GM21423 (cell line): ENCODE results near the gene KIF13A.
"Not testable (repeated sequence)": the region's sequence is repeated elsewhere in the genome, so short reads cannot be mapped to it uniquely, and the experiment has no call there.

Source experiments
- ATAC-seq: cut with Tn5 transposase; IDR thresholded peaks from one replicate; pipeline ENCODE4 v1.9.1; 2021; ENCODE audit warnings: mild to moderate bottlenecking, moderate library complexity; ENCODE audit not compliant: unreplicated experiment

The KIF13A gene

GRCh38 chr6:17856306-17856705, 131.1 kb downstream of the KIF13A start:
- ATAC-seq, result no peak

DNA sequence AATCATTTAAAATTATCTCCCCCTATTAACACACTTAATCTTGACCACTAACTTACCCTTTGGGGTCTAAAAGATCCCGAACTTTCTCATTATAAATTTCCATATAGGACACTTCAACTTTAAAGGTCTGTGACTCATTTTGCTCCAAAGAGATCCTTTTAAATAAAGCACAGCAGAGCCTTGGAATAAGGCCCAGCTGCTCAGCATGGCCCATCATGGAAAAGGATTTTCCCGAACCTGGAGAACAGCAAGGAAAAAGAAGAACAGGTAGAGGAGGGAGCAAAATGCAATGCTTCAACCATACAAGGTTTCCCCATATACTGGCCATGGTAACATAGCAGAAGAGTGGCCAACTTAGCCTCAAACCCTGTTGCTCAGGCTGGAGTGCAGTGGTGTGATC, 132.1 kb downstream of the KIF13A start:
- ATAC-seq, result no peak

DNA sequence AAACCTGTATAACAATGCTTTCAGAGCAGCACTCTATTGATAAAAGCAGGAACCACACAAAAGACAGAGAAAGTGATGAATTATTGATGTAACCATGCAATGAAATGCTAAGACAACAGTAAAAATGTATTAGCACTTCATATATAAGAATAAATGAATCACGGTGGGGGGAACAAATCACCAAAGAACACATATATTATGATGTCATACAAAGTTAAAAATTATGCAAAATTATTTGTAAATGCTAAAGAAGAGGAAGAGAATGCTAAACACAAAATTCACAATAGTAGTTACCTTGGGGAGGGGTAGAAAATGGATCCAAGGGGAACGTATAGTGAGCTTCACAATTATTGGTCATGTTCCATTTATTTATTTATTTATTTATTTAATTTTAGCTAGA, 133.9 kb downstream of the KIF13A start:
- no peak for ATAC-seq

- ATAC-seq, result no peak
Measured at GRCh38 chr6:17851720-17852161, 135.7 kb downstream of the KIF13A start.

DNA sequence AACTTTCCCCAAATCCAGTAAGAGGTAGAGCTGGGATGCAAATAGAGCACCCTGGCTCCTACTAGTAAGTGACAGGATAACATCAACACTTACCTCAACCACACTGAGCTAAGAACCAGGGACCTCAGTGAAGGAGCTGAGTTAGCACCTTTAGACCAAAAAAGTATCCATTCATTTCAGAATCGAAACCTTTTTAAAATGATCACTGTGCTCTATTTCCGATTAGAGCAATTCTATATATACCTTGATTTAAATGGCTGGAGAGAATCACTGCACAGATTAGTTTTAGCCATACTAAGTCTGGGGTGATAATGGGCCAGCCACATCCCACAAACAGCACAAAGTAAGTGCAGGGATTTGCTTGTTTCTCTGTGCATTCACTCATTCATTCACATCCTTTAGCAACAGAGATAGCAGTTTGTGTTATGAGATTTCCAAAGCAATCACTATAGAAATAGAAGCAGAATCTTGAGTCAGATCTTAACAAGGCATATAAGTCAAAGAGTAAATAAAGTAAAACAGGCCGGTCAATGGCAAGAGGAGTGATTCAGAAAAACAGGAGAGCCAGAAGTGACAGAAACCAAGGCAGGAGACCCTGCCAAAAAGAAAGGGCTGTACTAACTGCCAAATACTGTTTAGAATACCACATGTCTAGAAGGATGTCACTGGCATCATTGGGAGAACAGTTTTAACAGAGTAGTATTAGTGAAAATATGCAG, 136.3 kb downstream of the KIF13A start:
- ATAC-seq, result no peak

- no peak for ATAC-seq
Measured at GRCh38 chr6:17850281-17850680, 137.2 kb downstream of the KIF13A start.

GRCh38 chr6:17847203-17847760, 140.2 kb downstream of the KIF13A start:
- no peak for ATAC-seq

GRCh38 chr6:17846762-17847161, 140.7 kb downstream of the KIF13A start:
- ATAC-seq, result no peak

DNA sequence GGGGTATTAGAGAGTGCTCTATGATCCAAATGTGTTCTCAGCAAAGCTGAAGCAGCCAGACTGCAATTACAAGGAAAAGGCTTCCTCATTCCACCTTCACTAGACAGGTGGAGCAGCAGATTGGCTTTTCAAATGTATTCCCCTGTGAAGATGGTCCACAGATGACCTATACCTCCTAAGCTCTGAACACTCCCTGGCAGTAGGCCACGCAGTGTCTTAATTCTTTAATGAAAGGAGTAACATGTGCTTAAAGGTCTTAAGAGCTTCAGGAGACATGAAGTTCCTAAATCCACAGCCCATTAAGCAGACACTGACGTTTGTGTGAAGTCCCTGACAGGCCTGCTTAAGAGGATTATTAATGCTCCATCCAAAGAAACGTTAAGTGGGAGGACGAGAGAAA, 141.8 kb downstream of the KIF13A start:
- ATAC-seq, result no peak

- not testable (repeated sequence) for ATAC-seq
Measured at GRCh38 chr6:17844967-17845366, 142.5 kb downstream of the KIF13A start.

- no peak for ATAC-seq
Measured at GRCh38 chr6:17842934-17843821, 144.3 kb downstream of the KIF13A start.

- ATAC-seq, result no peak
Measured at GRCh38 chr6:17842014-17842776, 145.2 kb downstream of the KIF13A start.

DNA sequence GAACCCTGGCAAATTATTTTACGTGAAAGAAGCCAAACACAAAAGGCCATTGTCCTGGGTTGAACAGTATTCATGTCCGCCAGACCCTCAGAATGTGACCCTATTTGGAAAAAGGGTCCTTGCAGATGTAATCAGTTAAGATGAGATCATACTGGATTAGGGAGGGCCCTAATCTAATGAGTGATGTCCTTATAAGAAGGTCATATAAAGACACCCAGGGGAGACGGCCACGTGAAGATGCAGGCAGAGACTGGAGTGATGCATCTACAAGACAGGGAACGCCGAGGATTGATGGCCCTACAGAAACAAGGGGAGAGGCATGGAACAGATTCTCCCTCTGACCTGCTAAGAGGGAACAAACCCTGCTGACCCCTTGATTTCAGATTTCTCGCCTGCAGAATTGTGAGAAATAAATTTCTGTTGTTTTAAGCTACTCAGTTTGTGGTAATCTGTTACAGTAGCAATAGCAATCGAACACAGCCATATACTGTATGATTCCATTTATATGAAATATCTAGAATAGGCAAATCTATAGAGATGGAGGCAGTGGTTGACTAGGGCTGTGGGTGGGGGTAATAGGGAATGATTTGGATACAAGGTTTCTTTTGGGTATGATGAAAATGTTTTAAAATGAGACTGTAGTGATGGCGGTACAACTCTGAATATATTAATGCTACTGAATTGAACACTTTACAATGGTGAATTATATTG, 147.8 kb downstream of the KIF13A start:
- ATAC-seq, result no peak

GRCh38 chr6:17836293-17836692, 151.1 kb downstream of the KIF13A start:
- no peak for ATAC-seq

DNA sequence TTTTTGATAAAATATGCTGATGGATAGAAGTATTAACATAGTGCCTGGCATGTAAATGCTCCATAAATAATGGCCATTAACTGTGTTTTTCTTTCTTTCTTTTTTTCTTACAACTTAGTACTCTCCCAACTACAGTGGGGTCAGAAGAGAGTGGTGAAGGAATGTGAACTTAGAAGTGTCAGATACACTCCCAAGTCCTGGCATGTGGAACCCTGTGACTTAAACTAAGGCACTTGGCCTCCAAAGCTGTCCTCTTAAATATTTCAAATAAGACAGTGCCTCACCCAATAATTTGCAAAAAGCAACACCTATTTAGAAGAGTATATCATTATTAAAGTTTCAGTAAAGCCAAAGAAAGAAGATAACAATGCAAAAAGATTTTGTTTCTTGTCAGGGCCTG, 151.7 kb downstream of the KIF13A start:
- ATAC-seq, result no peak

DNA sequence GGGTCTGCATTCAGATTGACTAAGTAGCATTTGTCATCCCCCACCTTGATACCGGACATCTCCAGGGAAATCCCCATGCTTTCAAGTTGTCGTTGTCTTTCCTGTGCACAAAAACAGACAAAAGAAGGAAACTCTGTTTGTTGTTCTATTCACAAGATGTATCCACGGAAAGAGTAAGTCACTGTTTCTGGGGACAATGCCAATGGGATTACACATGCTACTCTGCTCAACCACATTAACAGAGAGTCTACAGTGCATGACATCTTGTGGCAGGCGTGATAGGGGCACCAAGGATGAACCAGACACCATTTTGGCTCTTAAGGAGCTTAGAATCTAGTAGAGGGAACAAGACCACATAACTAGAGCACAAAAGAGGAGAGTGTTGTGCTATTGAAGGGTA, 156.3 kb downstream of the KIF13A start:
- no peak for ATAC-seq

DNA sequence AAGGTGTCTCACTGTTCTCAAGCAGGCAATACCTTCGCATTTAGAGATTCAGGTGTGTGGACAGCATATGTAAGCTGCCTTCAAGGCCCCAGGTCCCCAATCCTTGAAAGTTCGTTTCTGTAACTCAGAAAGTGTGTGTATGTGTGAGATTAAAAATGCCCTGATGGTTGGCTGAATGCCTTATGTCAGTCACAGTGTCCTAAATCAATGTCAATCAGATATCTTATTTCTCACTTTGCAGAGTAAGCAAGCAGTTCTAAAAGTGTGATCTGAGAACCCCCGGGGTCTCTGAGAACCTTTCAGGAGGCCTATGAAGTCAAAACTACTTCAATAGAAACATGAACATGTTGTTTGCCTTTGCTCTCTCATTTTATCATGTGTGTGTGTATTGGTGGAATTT, 157.5 kb downstream of the KIF13A start:
- no peak for ATAC-seq

DNA sequence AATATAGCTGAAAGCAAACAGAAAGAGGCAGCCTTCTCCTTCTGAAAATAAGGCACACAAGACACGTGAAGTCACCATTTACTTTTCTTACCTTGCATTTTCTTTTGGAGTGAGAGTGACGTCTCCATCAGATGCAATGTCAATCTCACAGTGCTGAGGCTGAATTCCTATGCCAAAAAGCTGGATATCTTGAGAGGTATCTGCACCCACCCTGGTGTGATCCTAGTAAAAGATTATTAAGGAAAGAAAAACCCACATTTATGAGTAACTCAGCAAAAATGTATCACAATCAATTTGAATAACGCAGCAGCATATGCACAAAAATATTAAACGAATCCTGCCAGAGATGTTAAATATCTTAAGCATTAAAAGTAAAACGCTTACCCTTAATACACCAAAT, 159.3 kb downstream of the KIF13A start:
- ATAC-seq, result no peak

GRCh38 chr6:17826301-17826700, 161.1 kb downstream of the KIF13A start:
- ATAC-seq, result no peak

GRCh38 chr6:17820055-17820454, 167.4 kb downstream of the KIF13A start:
- ATAC-seq, result no peak
